NK-92 (cell line): ENCODE results near the gene LRTM1.

Source experiments
- DNase-seq: peaks from one replicate; lab custom pipeline; 2025; ENCODE audit not compliant: unreplicated experiment; lab: John Stamatoyannopoulos, UW

Gene LRTM1

GRCh38 chr3:54928046-54928770, at the start of gene LRTM1:
TSS of gene LRTM1 (minus strand) at chr3:54928059. CDS start at chr3:54927911, 148 bp downstream.
- DNase-seq = no peak

GRCh38 chr3:54977439-54977838, 49.6 kb upstream of the LRTM1 start:
- no peak for DNase-seq

GRCh38 chr3:54970895-54971294, 43.0 kb upstream of the LRTM1 start:
- no peak for DNase-seq

- no peak for DNase-seq
Measured at GRCh38 chr3:54969652-54970051, 41.8 kb upstream of the LRTM1 start.

- DNase-seq = no peak
Measured at GRCh38 chr3:54968546-54969172, 40.8 kb upstream of the LRTM1 start.

- no peak for DNase-seq
Measured at GRCh38 chr3:54967731-54968161, 39.9 kb upstream of the LRTM1 start.

- no peak for DNase-seq
Measured at GRCh38 chr3:54966979-54967378, 39.1 kb upstream of the LRTM1 start.

- DNase-seq = no peak
Measured at GRCh38 chr3:54965746-54966145, 37.9 kb upstream of the LRTM1 start.

GRCh38 chr3:54964081-54964480, 36.2 kb upstream of the LRTM1 start:
- DNase-seq = no peak

- no peak for DNase-seq
Measured at GRCh38 chr3:54963641-54964040, 35.8 kb upstream of the LRTM1 start.

- DNase-seq = no peak
Measured at GRCh38 chr3:54962200-54962599, 34.3 kb upstream of the LRTM1 start.

- DNase-seq = no peak
Measured at GRCh38 chr3:54960701-54961100, 32.8 kb upstream of the LRTM1 start.

GRCh38 chr3:54960082-54960481, 32.2 kb upstream of the LRTM1 start:
- DNase-seq = no peak

- DNase-seq = no peak
Measured at GRCh38 chr3:54957711-54958110, 29.9 kb upstream of the LRTM1 start.

GRCh38 chr3:54955941-54956340, 28.1 kb upstream of the LRTM1 start:
- DNase-seq = no peak

- no peak for DNase-seq
Measured at GRCh38 chr3:54955496-54955895, 27.6 kb upstream of the LRTM1 start.

GRCh38 chr3:54954521-54954920, 26.7 kb upstream of the LRTM1 start:
- no peak for DNase-seq

GRCh38 chr3:54954022-54954421, 26.2 kb upstream of the LRTM1 start:
- no peak for DNase-seq

GRCh38 chr3:54951405-54951804, 23.5 kb upstream of the LRTM1 start:
- DNase-seq = no peak

GRCh38 chr3:54950391-54951003, 22.6 kb upstream of the LRTM1 start:
- no peak for DNase-seq

GRCh38 chr3:54949491-54950044, 21.7 kb upstream of the LRTM1 start:
- no peak for DNase-seq
